ENCODE results near the gene SPATA2L.

Gene SPATA2L

GRCh38 chr16:89736554-89736953, 35.0 kb upstream of the SPATA2L start:
- no peak for TF ChIP-seq CTCF (IDR thresholded peaks at IDR 0.05; ENCODE audit: low read depth, low read length, missing control alignments)
- in situ Hi-C loops (cut with HindIII; ENCODE audit: low sequenced_read_pairs) = no loop called here
- no peak for DNase-seq (ENCODE audit: low read depth)
- no peak overlapping the region for H3K4me3 ChIP-seq (ENCODE audit: low read depth, low read length)

- no peak overlapping the region for H3K4me3 ChIP-seq (ENCODE audit: low read depth, low read length)
- DNase-seq (ENCODE audit: low read depth) = no peak
- in situ Hi-C loops (cut with HindIII; ENCODE audit: low sequenced_read_pairs) = no loop called here
- no peak for TF ChIP-seq CTCF (IDR thresholded peaks at IDR 0.05; ENCODE audit: low read depth, low read length, missing control alignments)
Measured at GRCh38 chr16:89733792-89734191, 32.3 kb upstream of the SPATA2L start.

GRCh38 chr16:89733322-89733721, 31.8 kb upstream of the SPATA2L start:
- TF ChIP-seq CTCF (IDR thresholded peaks at IDR 0.05; ENCODE audit: low read depth, low read length, missing control alignments) = no peak
- in situ Hi-C loops (cut with HindIII; ENCODE audit: low sequenced_read_pairs) = no loop called here
- DNase-seq (ENCODE audit: low read depth) = no peak
- H3K4me3 ChIP-seq (ENCODE audit: low read depth, low read length) = no peak overlapping the region

- no peak for TF ChIP-seq CTCF (IDR thresholded peaks at IDR 0.05; ENCODE audit: low read depth, low read length, missing control alignments)
- DNase-seq (ENCODE audit: low read depth) = no peak
- no peak overlapping the region for H3K4me3 ChIP-seq (ENCODE audit: low read depth, low read length)
- in situ Hi-C loops (cut with HindIII; ENCODE audit: low sequenced_read_pairs) = no loop called here
Measured at GRCh38 chr16:89732918-89733242, 31.4 kb upstream of the SPATA2L start.

GRCh38 chr16:89732142-89732917, 30.8 kb upstream of the SPATA2L start:
- no peak overlapping the region for H3K4me3 ChIP-seq (ENCODE audit: low read depth, low read length)
- in situ Hi-C loops (cut with HindIII; ENCODE audit: low sequenced_read_pairs) = no loop called here
- no peak for TF ChIP-seq CTCF (IDR thresholded peaks at IDR 0.05; ENCODE audit: low read depth, low read length, missing control alignments)
- DNase-seq (ENCODE audit: low read depth) = no peak

GRCh38 chr16:89730610-89731234, 29.2 kb upstream of the SPATA2L start:
- TF ChIP-seq CTCF (IDR thresholded peaks at IDR 0.05; ENCODE audit: low read depth, low read length, missing control alignments) = no peak
- no peak overlapping the region for H3K4me3 ChIP-seq (ENCODE audit: low read depth, low read length)

More at GRCh38 chr16:89730610-89731234, 29.2 kb upstream of the SPATA2L start:
- DNase-seq (ENCODE audit: low read depth) = no peak
- in situ Hi-C loops (cut with HindIII; ENCODE audit: low sequenced_read_pairs) = no loop called here
